Anterior cingulate cortex (tissue), 58 donors: ENCODE measurements around the gene TAS1R2.
"Not testable (repeated sequence)": the region's sequence is repeated elsewhere in the genome, so short reads cannot be mapped to it uniquely, and the experiment has no call there.

Source experiments
- DNase-seq, 58 donors: peaks; one replicate each; lab custom pipeline; 2025; lab: John Stamatoyannopoulos, UW

Gene TAS1R2

DNA sequence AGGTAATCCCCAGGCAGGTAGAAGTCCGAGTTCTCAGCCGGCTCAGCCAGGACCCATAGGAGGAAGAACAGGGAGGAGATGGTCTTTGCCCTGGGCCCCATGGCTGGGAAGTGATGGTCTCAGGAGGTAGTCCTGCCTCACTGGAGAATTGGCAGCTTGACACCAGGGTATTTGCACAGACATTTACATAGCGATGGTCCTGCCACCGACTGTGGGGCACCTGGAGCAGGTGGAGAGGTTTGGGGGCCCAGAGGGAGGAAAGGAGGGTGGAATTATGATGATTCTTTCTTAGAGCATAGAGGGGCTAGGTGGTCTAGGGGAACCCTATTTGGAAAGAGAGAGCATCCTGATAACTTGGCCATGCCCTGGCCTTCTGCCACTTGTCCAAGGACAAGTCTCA is at the start of gene TAS1R2:
TSS of gene TAS1R2 (minus strand) at position 101 of the 400 bp plus-strand sequence. CDS start at position 101, 0 bp downstream.
- DNase-seq = no peak

DNA sequence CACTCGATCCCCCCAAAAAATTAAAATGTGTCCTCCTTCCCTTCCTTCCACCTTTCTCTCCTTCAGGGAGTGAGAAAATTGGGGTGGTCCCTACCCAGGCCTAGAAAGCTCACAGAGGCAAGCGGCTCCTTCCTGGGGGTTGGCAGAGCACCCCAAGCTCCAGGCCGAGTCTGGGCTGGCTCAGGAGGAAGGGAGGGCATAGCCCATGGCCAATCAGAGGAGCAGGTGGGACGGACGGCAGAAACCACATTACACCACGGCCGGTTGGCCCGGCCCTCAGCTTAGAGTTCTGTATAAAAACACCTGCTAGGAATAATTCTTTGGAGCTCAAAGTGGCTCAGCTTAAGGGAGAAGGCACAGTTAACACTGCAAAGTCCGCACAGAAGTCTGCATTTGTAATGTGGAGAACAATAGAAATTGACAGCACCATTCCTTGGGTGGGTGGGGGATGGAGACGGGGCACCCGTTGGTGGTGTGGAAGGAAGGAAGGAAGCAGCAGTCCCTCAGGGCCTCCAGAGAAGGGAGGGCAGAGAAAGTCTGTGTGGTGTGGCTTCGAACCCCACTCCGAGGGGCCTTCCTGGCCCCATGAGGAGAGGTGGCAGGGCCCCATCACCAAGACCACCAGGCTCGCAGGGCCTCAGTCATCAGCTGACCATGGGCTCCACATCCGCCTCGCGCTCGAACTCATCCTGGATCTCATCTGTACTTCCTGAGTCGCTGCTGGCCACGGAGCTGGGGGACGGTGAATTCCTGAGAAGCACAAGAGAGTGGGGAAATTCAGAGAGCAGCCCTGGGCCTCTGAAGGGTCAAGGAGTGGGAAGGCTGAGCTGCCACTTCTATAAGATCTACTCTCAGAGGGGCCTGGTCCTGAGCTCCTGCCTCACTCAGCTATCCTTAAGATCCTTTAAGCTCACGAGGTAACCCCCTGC is 48.7 kb upstream of the TAS1R2 start:
- DNase-seq = peak in 7 of 58 donors; percentile 10 to 31 (median 19)

DNA sequence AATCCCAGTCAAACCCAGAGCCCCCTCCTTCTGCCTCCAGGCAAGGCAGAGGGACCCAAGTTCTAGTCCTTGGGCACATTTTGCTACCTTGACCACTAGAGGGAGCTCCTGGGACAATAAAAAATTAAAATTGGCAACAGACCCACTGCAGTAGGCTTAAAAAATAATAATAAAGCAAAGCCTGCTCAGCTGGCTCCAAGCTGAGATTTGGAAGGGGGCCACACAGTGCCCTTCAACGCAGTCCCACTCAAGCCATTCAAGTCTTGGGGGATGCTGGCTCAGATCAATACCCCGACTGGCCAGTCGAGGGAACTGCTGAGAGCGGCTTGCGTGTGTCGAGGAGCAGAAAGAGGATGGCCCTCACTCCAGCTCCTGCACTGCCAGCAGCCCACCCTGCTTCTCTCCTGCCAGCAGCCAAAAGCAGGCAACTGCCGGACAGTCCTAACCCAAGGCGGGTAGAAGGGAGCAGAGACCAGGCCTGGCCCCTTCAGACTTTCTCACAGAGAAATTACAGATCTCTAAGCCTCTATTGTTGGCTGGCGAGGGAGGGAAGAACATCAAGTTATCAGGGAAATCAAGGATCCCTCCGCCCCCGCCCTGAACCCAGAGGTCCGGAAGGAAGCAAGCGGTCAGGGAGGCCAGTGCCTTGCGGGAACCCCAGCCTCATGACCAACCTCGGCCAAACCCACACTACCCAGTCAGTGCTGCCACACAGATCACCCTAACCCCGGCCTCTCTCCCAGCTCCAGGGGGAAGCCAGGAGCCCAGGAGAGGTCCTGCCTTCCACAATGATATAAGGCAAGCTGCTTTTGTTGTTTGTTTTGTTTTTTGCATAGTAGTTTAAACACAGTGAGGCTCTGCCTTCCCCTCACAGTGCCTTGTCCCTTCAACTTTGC is 47.8 kb upstream of the TAS1R2 start:
- peak in 55 of 58 donors; percentile 14 to 83 (median 57) for DNase-seq

DNA sequence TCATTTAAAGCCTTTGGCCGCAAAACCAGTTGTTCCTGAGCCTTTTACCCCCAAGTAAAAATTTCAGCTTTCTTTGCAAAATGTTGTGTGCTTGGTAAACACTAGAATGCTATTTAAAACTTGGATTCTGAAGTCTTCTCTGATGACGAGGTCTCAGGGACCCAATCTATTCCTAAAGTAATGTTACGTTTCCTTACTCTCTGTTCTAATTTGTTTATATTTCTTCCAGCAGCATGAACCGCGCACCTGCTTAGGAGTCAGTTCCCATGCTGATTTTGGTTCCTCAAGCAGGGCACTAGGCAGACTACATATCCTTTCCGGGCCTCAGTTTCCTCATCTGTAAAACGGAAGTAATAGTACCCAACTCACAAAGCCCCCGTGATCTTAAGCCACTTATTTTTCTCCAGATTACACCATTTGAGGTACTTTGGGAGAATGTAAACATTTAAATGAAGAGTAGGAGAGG is 43.9 kb upstream of the TAS1R2 start:
- no peak for DNase-seq

DNA sequence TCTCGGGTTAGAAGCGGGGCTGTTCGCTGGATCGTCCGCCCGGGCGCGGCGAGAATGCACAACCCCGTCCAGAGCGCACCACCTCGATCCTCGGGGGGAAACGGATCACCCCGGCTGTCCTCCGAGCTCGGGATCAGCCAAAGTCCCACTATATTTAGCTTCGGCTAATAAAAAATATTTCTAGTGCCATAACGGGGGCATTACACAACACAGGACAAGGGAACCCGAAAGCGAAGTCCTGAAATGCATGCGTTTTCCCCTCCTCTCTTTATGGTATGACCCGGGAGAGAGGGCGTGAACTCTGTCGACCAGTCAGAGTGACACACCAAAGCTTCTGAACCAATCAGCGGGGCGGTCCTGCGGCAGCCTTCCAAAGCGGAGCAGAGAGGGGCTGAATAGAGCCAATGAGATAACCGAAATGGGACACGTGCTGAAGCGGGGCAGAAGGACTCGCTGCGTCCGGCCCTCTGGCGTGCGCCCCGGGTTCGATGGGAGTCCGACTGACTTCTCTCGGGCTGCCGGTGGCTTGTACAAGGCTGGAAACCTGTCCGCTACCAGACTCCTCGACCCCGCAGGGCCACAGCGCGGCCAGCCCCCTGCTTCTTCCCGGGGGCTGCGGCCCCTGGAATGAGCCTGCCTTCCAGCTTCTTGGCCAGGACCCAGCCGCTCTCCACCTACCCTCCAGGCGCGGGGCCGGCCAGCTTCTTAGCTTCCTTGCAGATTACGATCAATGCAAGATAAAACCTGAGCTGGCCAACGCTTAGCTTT is 43.2 kb upstream of the TAS1R2 start, which contains the start of gene ALDH4A1:
TSS of gene ALDH4A1 (minus strand) at position 33 of the 768 bp plus-strand sequence. CDS start at position 1, 32 bp downstream.
- peak; percentile 63 to 99 (median 95) for DNase-seq

DNA sequence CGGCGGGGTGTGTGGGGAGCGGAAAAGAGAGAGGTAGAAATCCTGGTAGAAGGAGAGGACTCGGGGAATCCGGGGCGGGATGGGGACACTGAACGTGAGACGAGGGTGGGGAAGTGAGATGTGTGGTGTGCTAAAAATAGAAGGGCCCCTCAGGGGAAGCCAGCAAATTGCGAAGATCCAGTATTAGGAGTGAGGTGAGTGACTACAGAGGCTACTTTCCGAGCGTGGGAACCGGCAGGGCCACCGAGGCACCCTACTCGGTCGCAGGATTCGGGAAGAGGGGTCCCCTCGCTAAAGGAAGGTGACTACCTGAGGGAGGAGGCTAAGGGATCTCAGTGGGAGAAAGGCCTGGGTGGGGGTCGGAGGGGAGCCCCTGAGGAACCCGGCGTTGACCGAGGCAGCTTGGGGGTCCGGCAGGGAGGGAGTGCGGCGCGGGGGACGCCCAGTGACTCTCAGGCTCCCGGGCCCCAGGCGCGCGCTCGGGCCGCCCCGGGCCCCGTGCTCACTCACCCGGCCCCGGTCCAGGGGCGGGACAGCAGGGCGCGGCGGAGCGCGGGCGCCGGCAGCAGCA is 42.6 kb upstream of the TAS1R2 start:
- peak in 5 of 58 donors; percentile 49 to 63 (median 57) for DNase-seq

DNA sequence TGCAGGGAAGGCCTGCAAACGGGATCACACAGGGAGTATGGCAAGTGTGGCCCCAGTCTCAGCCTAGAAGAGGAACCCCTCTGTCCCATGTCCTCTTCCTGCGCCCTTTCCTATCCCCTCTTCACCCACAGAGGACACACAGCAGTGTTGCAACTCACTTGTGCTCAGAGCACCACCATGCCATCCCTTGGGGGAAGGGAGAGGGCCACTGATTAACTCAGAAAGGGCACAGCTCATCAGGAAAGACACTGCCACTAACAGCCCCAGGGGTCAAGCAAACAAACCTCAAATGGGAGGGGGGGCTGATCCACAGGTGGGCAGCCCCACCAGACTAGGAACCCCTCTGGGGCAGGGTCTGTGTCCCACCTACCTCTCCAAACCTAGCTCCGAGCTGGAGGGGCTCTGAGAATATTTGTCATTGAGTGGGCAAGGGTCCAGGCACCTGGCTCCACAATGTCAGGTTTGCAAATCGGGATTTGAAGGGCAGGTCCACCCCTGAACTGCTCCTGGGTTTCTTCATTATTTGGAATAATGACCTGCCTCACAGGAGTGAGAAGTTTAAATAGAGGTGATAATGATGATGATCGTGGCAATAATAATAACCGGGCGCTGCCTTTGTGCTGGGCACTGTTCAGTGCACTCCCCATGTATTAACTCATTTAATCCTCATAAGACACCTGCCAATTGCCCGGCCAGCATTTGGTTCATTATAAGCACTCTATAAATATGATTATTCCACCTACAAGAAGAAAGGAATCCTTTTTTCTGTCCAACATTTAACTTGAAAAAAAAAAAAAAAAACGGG is 41.9 kb upstream of the TAS1R2 start:
- DNase-seq = no peak

DNA sequence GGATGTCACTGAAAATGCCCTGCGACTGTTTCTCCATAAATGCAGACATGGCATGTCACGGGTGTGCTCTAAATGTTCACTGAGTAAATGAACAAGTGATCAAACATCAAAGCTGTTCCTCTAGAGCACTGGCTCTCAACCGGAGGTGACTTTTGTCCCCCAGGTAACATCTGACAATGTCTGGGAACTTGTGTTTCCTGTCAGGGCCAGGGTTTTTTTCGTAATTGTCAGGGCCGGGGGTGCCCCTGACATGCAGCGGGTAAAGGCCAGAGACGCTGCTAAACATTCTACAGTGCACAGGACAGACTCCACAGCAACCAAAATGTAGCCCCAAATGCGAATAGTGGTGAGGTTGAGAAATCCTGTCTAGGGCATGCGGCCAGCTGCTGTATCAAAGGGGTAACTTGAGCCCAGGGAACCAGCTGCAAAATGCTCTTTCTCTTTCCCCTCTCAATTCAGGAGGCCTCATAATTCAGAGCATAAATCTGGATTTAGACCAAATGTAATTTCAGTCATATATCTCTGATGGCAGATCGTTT is 40.9 kb upstream of the TAS1R2 start:
- DNase-seq = peak in 2 of 58 donors; percentile 24 to 40

DNA sequence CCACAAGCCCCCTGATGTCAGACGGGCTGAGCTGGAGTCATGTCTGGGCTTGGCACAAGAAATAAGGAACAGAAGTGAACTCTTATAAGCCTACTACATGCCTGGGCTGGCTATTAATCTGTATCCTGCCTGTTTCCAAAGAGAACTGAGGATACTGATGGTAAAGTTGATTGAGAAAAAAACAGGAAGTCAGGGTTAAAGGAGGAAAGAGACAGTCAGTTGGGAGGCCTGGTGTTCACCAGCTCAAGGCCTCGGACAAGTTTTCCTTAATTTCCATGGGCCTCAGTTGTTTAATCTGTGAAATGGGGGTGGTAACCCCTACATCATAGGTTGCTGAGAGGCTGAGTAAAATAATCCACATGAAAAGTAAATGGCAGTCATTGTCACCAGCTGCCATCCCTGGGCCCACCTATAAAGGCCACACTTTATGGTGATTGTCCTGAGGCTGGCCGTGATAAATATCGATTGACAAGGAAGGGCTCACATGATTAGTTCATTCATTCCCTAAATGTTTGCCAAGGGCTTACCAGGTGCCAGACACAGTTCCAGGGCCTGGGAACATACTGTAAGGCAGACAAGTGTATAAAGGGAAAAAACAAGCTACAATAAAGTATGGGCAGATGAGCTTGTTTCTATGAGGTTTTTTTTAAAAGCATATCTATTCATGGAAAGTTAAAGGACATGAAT is 40.0 kb upstream of the TAS1R2 start:
- no peak for DNase-seq

DNA sequence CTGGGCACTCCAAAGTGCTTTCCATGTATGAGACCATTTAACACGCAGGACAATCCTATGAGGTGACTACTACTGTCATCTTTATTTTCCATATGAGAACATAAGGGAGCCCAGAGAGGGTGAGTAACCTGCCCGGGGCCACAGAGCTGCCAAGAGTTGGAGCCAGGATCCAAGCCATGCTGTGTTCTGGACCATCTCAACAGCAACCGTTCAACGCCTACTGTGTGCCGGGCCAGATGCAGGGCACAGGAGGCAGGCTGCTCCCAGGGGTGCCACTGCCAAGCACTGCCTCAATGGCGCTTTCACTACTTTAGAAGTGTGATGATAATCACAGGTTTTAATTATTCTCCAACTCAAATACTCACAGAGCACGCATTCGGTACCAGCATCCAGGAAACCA is 39.1 kb upstream of the TAS1R2 start:
- DNase-seq = no peak

DNA sequence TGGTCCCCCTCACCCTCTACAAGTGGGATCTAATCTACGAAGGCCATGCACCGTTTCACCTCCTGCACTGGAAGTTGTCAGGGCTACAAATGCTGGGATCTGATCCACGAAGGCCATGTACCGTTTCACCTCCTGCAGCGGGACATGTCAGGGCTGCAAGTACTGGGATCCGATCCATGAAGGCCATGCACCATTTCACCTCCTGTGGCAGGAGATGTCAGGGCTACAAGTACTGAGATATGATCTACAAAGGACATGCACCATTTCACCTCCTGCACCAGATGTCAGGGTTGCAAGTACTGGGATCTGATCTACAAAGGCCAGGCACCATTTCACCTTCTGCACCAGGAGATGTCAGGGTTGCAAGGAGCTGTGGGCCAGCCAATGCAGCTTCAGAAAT is 35.9 kb upstream of the TAS1R2 start:
- no peak for DNase-seq

DNA sequence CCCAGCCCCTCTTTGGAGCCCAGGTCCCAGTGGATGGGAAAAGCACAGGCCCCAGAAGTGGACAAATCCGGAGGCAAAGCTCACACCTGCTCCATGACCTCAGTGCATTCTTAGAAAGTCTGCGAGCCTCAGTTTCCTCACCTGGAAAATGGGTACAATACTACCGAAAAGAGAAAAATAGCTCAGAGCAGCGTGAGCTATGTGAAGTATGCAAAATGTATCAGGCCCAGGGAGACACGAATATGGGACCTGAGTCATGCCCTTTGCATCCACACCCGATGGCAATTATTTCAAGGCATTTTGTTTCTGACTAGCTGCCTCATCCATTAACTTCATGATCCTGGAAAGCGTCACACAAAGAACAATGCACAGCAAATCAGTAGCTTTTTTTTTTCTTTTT is 33.7 kb upstream of the TAS1R2 start:
- DNase-seq = no peak

DNA sequence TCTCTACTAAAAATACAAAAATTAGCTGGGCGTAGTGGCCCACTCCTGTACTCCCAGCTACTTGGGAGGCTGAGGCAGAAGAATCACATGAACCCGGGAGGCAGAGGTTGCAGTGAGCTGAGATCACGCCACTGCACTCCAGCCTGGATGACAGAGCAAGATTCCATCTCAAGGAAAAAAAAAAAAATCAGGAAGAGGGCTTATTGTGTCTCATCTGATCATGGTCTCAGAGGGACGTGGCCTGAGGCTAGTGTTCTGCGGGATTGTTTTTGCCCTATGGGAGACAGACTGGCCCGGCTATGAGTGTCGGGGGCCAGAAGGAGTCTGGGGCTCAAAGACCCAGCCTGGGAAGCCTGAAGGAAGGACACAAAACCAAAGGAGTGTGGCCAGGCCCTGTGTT is 32.4 kb upstream of the TAS1R2 start:
- DNase-seq = not testable (repeated sequence)

DNA sequence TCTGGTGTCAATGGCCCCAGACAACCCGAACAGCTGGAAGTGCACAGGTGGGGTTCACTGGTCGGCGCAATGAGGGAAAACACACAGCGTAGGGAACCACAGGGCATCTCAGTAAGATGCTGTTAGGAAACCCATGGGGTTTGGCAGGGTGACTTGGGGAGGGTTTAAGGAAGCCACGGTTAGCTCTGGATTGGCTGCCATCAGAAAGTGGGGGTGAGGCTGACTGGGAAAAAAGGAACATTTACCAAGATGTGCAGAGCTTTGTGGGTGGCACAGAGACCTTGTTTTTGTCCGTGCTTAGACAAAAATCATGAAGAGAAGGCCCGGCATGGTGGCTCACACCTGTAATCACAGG is 31.9 kb upstream of the TAS1R2 start:
- DNase-seq = no peak

DNA sequence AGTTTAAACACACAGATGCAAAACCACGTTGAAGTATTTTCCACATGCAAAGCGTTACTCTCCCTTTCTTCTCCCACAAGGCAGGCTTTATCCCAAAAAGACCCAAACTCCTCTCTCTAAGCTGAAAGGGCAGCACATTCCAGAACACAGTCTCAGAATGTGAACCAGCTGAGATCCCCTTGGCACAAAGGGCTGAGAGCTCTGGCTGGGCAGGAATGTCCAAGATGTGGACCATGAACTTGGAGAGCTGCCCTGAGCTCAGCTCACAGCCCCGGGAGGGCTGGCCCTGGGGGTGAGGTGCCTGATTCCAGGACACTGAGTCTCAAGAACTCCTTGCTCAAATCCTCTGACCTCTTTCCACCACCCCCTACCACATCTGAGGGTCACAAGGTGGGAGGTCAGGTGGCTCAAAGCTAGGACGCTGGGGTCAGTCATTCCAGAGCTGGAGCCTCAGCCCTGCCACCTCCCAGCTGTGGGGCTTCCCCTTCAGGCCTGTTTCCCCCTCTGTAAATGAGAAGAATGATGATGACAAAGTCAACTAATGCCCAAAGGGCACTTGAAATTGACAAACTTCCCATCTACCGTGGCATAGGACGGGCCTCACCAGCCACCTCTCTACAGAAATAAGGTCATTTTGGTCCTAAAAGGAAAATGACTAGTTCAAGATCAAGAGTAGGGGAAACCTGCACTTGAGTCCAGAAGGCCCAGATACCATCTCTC is 31.4 kb upstream of the TAS1R2 start:
- peak in 44 of 58 donors; percentile 4 to 68 (median 27) for DNase-seq

DNA sequence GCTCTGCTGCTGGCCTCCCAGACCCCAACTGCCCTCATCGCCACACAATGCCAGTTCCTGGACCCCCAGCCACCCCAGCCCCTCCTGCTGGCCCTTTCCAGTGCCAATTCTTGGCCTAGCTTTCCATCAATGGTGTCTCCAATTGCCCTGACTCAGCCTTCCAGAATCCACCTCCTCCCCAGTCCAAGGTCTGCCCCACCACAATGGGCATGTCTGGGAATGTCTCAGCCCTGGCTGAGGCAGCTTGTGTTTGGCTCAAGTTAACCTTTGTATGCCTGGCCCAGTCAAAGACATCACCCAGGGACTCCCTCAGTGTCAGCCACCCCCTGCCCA is 26.5 kb upstream of the TAS1R2 start:
- peak in 4 of 58 donors; percentile 3 to 39 (median 24) for DNase-seq

DNA sequence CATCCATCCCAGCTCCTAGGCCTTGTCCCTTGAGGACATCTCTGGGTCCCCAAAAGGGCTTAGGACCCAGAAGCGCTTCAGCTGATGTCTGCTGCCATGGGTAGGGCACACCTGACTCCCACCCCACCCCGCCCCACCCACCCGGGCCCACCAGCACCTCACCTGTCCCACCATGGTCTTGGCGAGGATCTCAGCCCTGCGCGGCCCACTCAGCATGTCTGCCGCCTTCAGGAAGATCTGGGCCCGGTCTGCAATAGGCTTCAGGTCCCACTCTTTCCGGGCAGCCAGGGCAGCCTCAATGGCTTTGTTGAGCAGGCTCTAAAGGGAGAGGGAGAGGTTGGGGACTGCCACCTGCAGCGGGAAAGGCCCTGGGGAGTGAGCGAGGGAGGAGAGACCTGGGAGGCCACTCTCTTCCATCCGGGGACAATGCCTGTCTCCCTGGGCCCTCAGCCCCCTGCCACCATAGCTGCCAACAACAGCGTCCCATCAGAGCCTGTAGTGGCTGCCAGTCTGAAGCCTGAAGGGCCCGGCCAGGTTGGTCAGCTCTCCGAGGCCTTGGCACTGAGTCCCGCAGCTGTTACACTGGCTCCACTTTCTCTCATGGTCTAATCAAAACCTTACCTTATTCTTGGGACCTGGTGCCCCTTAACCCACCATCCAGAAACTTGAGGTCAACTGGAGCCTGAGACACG is 26.0 kb upstream of the TAS1R2 start:
- no peak for DNase-seq
